GM19324 (cell line): ENCODE measurements around the gene CSHL1.
A peak's percentile ranks its signal among the peaks of the same experiment; 100 is the strongest.
"Not testable (repeated sequence)": the region's sequence is repeated elsewhere in the genome, so short reads cannot be mapped to it uniquely, and the experiment has no call there.

Experiments
- ATAC-seq: cut with Tn5 transposase; IDR thresholded peaks from one replicate; pipeline ENCODE4 v1.9.1; 2021; ENCODE audit warnings: mild to moderate bottlenecking, moderate library complexity; ENCODE audit not compliant: unreplicated experiment, low FRiP score

The CSHL1 gene

DNA sequence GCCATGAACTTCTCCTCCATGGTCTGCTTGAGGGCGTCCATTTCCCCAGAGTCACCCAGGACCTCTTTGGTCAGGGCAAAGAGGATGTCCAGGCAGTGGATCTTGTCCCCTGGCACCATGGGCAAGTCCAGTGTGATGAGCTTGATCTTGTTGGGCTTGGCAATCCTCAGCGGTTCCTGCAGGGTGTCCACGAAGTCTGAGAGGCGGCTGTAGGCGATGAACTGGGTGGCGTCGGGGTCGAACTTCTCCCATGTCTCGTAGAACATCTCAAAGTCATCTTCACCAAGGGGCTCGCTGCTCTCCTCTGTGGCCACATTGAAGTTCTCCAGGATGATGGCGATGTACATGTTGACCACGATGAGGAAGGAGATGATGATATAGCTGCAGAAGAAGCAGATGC is 30.1 kb upstream of the CSHL1 start:
- ATAC-seq, result no peak

GRCh38 chr17:63940584-63940983 is 29.5 kb upstream of the CSHL1 start:
- ATAC-seq, result no peak

- no peak for ATAC-seq
Observed at GRCh38 chr17:63939884-63940283, 28.8 kb upstream of the CSHL1 start.

DNA sequence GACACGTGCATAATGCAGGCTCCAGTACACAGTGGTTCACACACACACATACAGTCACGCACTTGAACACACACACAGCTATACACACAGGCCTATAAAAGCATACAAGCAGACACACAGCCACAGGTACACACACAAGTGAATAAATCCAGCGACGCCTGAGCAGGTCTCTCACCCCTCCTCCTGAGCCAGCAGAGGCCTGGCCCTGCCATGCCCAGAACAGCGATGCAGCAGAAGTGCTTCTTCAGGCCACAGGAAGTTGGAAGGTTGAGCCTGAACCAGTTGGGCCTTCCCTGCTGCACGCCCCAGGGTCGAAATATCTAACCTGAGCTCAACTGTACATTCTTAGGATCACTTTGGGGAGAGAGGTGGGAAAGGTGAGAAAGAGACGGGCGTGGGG is 28.3 kb upstream of the CSHL1 start:
- no peak for ATAC-seq

GRCh38 chr17:63937920-63938319 is 26.9 kb upstream of the CSHL1 start:
- no peak for ATAC-seq

GRCh38 chr17:63937319-63937718 is 26.3 kb upstream of the CSHL1 start:
- ATAC-seq, result no peak

DNA sequence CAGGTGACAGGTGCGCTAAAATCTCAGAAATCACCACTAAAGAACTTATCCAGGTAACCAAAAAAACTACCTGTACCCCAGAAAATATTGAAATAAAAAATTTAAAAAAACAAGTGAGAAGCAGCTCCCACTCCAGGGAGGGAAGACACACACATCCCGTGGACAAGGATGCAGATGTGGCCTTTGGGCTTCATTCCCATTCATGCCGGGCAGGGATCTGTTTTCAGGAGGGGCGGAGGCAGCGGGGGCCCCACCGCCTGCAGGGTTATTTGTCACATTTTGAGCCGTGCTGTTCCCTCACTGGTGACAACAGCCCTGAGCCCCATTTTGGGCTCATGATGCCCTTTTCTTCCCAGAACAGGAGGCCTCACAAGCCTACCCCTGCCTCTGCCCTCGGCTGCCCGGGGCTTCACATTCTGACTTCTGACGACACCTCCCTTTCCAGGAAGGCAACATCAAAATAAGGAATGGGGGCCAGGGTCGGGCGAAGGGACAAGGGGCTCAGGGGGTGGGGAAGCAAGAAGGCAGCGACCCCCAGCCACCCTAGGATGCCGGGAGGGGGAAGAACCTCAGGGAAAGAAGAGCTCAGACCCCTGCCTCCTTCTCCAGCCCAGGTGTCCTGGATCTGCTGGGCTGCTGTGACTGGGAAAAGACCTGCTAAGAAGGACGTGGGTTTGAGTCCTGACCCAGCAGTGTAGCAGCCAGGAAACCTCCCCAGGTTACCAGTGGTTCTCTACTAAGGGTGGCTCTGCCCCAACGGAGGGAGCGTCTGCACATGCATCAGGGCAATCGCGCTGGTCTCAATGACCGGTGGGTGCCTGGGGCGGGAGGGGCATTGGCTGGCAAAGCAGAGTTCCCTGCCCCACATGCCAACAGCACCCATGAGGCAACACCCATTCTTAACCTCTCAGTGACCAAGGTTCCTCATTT is 23.4 kb upstream of the CSHL1 start:
- ATAC-seq, result no peak

GRCh38 chr17:63933598-63933997 is 22.5 kb upstream of the CSHL1 start:
- no peak for ATAC-seq

GRCh38 chr17:63932721-63933120 is 21.7 kb upstream of the CSHL1 start:
- ATAC-seq, result no peak

DNA sequence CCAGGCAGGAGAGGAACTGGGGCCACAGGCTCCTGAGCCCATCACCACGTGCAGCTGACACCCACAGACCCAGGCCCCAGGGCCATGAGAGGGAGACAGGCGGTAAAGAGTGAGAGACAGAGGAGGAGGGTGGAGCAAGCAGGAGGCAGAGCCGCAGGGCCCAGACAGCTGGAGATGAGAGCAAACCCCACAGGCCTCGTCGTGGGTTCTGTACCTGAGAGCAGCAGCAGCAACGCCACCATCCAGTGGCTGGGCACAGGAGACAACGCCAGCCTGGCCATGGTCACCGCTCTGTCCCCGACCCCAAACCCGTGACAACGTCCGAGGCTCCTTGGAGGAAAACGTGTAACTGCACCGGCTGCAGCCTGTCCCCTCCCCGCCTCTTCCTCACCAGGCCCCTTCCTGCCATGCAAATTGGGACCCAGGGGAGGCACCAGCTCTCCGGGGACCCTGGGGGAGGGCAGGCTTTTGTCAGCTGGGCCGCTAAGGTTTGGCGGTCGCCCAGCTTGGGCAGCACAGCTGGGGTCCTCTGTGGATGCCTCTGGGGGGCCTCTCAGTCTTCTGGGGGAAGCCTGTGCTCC is 21.0 kb upstream of the CSHL1 start, which contains the start of gene CD79B:
Gene CD79B (minus strand): TSS at position 351 of the 581 bp plus-strand sequence. CDS start 70 bp downstream, at position 281.
- peak; percentile 72 for ATAC-seq

- no peak for ATAC-seq
Observed at GRCh38 chr17:63930951-63931575, 20.0 kb upstream of the CSHL1 start.

- ATAC-seq, result no peak
Observed at GRCh38 chr17:63929860-63930766, 19.1 kb upstream of the CSHL1 start.

DNA sequence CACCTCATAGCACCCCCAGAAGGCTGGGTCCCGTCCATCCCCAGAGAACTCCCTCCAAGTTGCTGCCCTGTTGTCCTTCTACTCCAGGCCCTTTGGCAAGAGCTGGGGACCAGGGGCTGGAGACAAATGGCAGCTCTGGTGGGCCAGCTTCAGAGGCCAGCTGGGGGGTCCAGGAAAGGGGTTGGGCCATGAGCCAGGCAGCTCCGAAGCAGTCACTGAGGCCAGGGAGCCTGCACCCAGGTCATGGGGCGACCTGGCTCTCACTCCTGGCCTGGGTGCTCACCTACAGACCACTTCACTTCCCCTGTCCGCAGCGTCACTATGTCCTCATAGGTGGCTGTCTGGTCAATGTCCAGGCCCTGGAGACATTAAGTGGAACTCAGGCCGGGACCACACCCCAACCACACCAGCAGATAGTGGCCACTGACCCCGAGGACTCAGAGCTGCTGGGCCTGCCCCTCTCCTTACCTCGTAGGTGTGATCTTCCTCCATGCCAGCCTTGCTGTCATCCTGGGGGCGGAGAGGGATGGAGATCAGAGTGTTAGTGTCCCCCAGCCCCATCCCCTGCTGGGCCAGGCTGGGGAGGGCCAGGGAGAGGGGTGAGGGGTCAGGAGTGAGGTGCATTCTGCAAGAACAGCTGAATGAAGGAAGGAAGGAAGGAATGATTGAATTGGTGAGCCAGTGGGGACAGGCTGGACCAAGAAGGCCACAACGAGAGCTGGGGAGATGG is 18.1 kb upstream of the CSHL1 start:
- no peak for ATAC-seq

DNA sequence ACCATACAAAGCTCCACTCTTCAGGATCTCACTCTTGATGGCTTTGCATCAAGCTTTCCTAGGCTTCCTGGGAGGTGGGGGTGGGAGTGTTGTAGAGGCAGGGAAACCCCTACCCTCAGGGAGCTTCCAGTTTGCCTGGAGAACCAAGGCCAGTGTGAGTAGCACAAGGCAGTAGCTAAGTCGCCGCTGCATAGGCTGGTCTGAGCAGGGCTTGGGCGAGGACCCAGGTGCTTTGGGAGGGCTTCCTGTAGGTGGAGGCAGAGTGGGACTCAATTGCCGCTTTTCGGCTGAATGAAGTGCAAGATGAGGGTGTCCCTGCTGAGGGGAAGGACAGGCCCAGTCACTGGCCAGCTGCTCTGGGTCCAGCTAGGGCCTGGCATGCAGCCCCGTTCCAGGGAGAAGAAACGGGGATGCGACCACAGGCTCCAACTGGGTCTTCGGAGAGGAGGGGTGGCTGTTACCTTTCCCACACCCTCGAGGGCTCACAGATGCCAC is 17.2 kb upstream of the CSHL1 start:
- ATAC-seq, result no peak

DNA sequence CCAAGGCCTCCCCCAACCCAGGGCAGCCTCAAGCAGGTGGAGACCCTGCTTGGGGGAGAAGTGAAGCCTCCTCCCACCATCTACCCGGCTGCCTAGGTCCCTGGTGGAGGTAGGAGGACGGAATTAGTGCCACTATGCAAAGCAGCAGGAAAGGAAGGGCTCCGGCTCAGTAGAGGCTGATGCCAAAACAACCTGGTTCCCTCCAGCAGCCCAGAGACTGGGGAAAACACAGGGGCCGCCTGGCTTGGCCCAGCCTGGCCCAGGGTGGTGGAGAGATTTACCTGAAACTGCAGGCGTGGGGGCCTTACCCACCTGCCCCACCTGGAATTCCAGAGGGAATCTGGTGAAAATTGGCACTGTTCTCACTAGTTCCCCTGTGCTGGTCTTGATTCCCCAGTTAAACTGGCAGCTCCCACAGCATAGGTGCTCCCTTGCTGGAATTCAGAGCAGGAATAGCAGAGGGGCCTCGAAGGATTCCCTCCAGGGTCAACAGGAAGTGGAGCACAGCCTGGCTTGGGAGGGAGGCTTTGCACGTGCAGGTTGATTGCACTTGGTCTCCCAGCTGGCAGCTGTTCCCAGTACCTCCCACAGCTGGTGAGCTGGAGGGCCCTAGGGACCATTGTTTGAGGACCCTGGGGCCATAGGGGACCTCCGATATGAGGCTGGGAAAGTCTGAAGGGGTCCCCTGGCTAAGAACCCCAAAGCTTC is 16.6 kb upstream of the CSHL1 start:
- no peak for ATAC-seq

GRCh38 chr17:63926164-63926563 is 15.1 kb upstream of the CSHL1 start:
- ATAC-seq, result no peak

- no peak for ATAC-seq
Observed at GRCh38 chr17:63925615-63926014, 14.6 kb upstream of the CSHL1 start.

- ATAC-seq, result not testable (repeated sequence)
Observed at GRCh38 chr17:63922402-63922801, 11.3 kb upstream of the CSHL1 start.

DNA sequence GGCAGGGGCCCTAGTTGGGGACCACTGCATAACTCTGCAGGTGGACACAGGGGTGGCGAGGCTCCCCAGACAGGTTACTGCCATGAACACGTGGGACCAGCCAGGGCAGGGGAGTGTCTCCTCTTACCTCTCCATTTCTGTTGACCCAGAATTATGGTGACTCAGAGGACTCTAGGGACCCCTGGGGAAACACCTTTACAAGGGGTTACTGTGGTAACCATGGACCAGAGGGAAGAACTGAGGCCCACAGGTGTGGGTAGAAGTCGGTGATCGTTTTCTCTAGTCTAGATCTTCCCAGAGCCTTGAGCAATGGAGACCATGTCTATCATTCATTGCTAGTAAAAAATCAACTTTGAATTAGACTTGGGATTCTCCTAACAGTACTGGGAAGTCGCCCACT is 9.7 kb upstream of the CSHL1 start:
- not testable (repeated sequence) for ATAC-seq
